Peyer's patch (tissue), 4 donors: ENCODE measurements around the gene BMP3.

ENCODE experiments used
- POLR2A ChIP-seq, 2 donors: fragments of 450-650 bp; IDR thresholded peaks; one replicate each; pipeline ENCODE4 v1.5.1; 2017; ENCODE audit warnings: antibody characterized with exemption in 2 of 2, mild to moderate bottlenecking in 2 of 2, moderate library complexity in 2 of 2
- TF ChIP-seq, protein P1 (sequence below), 6 experiments: fragments of 450-650 bp in 4 of 6; fragments of 200-600 bp in 2 of 6; sonication (generic) in 1 of 6; IDR thresholded peaks; one replicate each; pipeline ENCODE4 v1.5.1; 2017 to 2019; ENCODE audit warnings: antibody characterized with exemption in 6 of 6, mild to moderate bottlenecking in 3 of 6, moderate library complexity in 1 of 6

DNA sequence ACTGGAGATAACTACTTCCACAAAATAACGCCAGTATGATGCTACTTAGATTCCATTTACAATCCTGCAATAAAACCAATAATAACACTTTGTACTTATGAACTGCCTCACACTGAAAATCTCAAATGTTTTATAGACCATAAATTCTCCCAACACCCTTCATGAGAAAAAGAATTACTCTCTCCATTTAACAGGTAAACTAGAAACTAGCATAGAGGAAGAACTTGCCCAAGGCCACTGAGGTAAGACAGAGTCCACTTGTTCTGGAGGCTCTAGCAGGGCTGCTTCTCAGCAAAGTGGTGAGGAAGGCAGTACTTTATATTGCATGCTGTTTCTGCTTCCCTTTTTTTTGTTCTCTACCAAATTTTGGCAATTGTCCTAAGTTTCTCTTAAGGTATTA lies 11.5 kb upstream of the BMP3 start:
- TF ChIP-seq, protein P1, sequence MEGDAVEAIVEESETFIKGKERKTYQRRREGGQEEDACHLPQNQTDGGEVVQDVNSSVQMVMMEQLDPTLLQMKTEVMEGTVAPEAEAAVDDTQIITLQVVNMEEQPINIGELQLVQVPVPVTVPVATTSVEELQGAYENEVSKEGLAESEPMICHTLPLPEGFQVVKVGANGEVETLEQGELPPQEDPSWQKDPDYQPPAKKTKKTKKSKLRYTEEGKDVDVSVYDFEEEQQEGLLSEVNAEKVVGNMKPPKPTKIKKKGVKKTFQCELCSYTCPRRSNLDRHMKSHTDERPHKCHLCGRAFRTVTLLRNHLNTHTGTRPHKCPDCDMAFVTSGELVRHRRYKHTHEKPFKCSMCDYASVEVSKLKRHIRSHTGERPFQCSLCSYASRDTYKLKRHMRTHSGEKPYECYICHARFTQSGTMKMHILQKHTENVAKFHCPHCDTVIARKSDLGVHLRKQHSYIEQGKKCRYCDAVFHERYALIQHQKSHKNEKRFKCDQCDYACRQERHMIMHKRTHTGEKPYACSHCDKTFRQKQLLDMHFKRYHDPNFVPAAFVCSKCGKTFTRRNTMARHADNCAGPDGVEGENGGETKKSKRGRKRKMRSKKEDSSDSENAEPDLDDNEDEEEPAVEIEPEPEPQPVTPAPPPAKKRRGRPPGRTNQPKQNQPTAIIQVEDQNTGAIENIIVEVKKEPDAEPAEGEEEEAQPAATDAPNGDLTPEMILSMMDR (IDR thresholded peaks at IDR 0.05): no peak
- no peak for TF ChIP-seq POLR2A (IDR thresholded peaks at IDR 0.05)
